H9 (cell line): ENCODE data around the gene RPL10A. TPM values are rescaled to one million over a fixed set of nuclear protein-coding genes. Genes with fewer than 3 reads are reported as not detected.

Experiments used
- DNase-seq: peaks from one replicate; pipeline ENCODE4 v3.0.0-alpha.2; 2017
- H2AFZ ChIP-seq: one replicate; pipeline ENCODE4 v1.6.1; 2013; ENCODE audit warnings: mild to moderate bottlenecking, low read length, control low read depth, moderate library complexity
- H2AK5ac ChIP-seq: 2 replicates; pipeline ENCODE4 v1.6.1; 2013; ENCODE audit warnings: low read length, control low read depth, mixed read lengths; ENCODE audit not compliant: insufficient read length
- H2BK120ac ChIP-seq: one replicate; pipeline ENCODE4 v1.6.1; 2013; ENCODE audit warnings: low read depth, mild to moderate bottlenecking, low read length, control low read depth, inconsistent platforms; ENCODE audit not compliant: poor library complexity, severe bottlenecking
- H2BK12ac ChIP-seq: 2 replicates; pipeline ENCODE4 v1.6.1; 2013; ENCODE audit warnings: low read length, control low read depth, mixed read lengths, low read depth; ENCODE audit not compliant: insufficient read length
- H2BK15ac ChIP-seq: 2 replicates; pipeline ENCODE4 v1.6.1; 2013; ENCODE audit warnings: low read depth, low read length, control low read depth
- H2BK20ac ChIP-seq: one replicate; pipeline ENCODE4 v1.6.1; 2013; ENCODE audit warnings: low read depth, mild to moderate bottlenecking, low read length, control low read depth, inconsistent platforms; ENCODE audit not compliant: poor library complexity, severe bottlenecking
- H2BK5ac ChIP-seq: 2 replicates; pipeline ENCODE4 v1.6.1; 2013; ENCODE audit warnings: low read length, control low read depth, mixed read lengths; ENCODE audit not compliant: insufficient read length
- H3K14ac ChIP-seq: 2 replicates; pipeline ENCODE4 v1.6.1; 2013; ENCODE audit warnings: low read length, control low read depth; ENCODE audit not compliant: insufficient read depth
- H3K18ac ChIP-seq: 2 replicates; pipeline ENCODE4 v1.6.1; 2013; ENCODE audit warnings: low read depth, mild to moderate bottlenecking, mixed read lengths, low read length, control low read depth; ENCODE audit not compliant: insufficient read length
- H3K23ac ChIP-seq: 2 replicates; pipeline ENCODE4 v1.6.1; 2013; ENCODE audit warnings: low read length, control low read depth, mixed read lengths, low read depth; ENCODE audit not compliant: insufficient read length
- H3K23me2 ChIP-seq: 2 replicates; pipeline ENCODE4 v1.6.1; 2013; ENCODE audit warnings: low read depth, mild to moderate bottlenecking, mixed read lengths, low read length, control low read depth; ENCODE audit not compliant: insufficient read length, poor library complexity, severe bottlenecking
- H3K27ac ChIP-seq: 2 replicates; pipeline ENCODE4 v1.5.1; 2013; ENCODE audit warnings: low read length, control low read depth, mixed read lengths, low read depth; ENCODE audit not compliant: insufficient read length
- H3K27me3 ChIP-seq: 2 replicates; pipeline ENCODE4 v1.6.1; 2013; ENCODE audit warnings: low read length, control low read depth, inconsistent platforms; ENCODE audit not compliant: insufficient read depth
- H3K4ac ChIP-seq: 2 replicates; pipeline ENCODE4 v1.6.1; 2013; ENCODE audit warnings: low read depth, mild to moderate bottlenecking, control low read depth, inconsistent platforms, low read length, moderate library complexity
- H3K4me1 ChIP-seq: 2 replicates; pipeline ENCODE4 v1.6.1; 2013; ENCODE audit warnings: low read length, control low read depth, inconsistent platforms; ENCODE audit not compliant: insufficient read depth
- H3K4me2 ChIP-seq: 2 replicates; pipeline ENCODE4 v1.6.1; 2013; ENCODE audit warnings: low read length, control low read depth, mixed read lengths; ENCODE audit not compliant: insufficient read length, insufficient read depth
- H3K56ac ChIP-seq: 2 replicates; pipeline ENCODE4 v1.6.1; 2013; ENCODE audit warnings: low read depth, mild to moderate bottlenecking, mixed read lengths, low read length, control low read depth; ENCODE audit not compliant: insufficient read length
- H3K79me1 ChIP-seq: 2 replicates; pipeline ENCODE4 v1.6.1; 2013; ENCODE audit warnings: low read depth, mild to moderate bottlenecking, moderate library complexity, low read length, control low read depth, inconsistent platforms; ENCODE audit not compliant: insufficient read depth, poor library complexity, severe bottlenecking
- H3K79me2 ChIP-seq: 2 replicates; pipeline ENCODE4 v1.6.1; 2013; ENCODE audit warnings: low read length, control low read depth, inconsistent platforms; ENCODE audit not compliant: insufficient read depth
- H3K9ac ChIP-seq: 2 replicates; pipeline ENCODE4 v1.6.1; 2013; ENCODE audit warnings: low read length, control low read depth, mixed read lengths; ENCODE audit not compliant: insufficient read length; ENCODE audit errors: extremely low read depth
- H3K9me3 ChIP-seq: one replicate; pipeline ENCODE4 v1.6.1; 2013; ENCODE audit warnings: low read depth, low read length, inconsistent platforms; ENCODE audit not compliant: control insufficient read depth
- H3T11ph ChIP-seq: one replicate; pipeline ENCODE4 v1.6.1; 2013; ENCODE audit warnings: mild to moderate bottlenecking, low read length, control low read depth, inconsistent platforms
- H4K20me1 ChIP-seq: one replicate; pipeline ENCODE4 v1.6.1; 2013; ENCODE audit not compliant: control insufficient read depth, insufficient read length, insufficient read depth
- H4K5ac ChIP-seq: 2 replicates; pipeline ENCODE4 v1.6.1; 2013; ENCODE audit warnings: low read depth, mild to moderate bottlenecking, mixed read lengths, low read length, control low read depth; ENCODE audit not compliant: insufficient read length
- H4K8ac ChIP-seq: replicated peaks from 2 replicates; pipeline ENCODE4 v1.6.1; 2013; ENCODE audit warnings: low read length, control low read depth, mixed read lengths, low read depth; ENCODE audit not compliant: insufficient read length
- H4K91ac ChIP-seq: 2 replicates; pipeline ENCODE4 v1.6.1; 2013; ENCODE audit warnings: low read depth, mild to moderate bottlenecking, moderate library complexity, mixed read lengths, low read length, control low read depth; ENCODE audit not compliant: insufficient read length
- H3K27ac Mint-ChIP-seq, 3 experiments: 2 replicates in 2 of 3; 3 replicates in 1 of 3; pipeline ENCODE4 v1.8.0; 2020 to 2021; ENCODE audit warnings: mixed read lengths in 3 of 3, mild to moderate bottlenecking in 1 of 3, moderate library complexity in 1 of 3
- H3K27me3 Mint-ChIP-seq: 2 replicates; pipeline ENCODE4 v1.8.0; 2021; ENCODE audit warnings: low read depth, mild to moderate bottlenecking, moderate library complexity, mixed read lengths
- H3K36me3 Mint-ChIP-seq, 3 experiments: 2 replicates in 2 of 3; 3 replicates in 1 of 3; pipeline ENCODE4 v1.8.0; 2020 to 2021; ENCODE audit warnings: low read depth in 3 of 3, mixed read lengths in 3 of 3; ENCODE audit not compliant: insufficient read depth in 1 of 3
- H3K4me1 Mint-ChIP-seq, 2 experiments: 2 replicates each; pipeline ENCODE4 v1.8.0; 2020; ENCODE audit warnings: mixed read lengths in 2 of 2
- H3K4me3 Mint-ChIP-seq, 2 experiments: 2 replicates in 1 of 2; 3 replicates in 1 of 2; pipeline ENCODE4 v1.8.0; 2020 to 2021; ENCODE audit warnings: mild to moderate bottlenecking in 2 of 2, mixed read lengths in 2 of 2, moderate library complexity in 1 of 2
- H3K9me3 Mint-ChIP-seq, 2 experiments: 2 replicates in 1 of 2; 3 replicates in 1 of 2; pipeline ENCODE4 v1.8.0; 2020; ENCODE audit warnings: mild to moderate bottlenecking in 2 of 2, mixed read lengths in 2 of 2, moderate library complexity in 1 of 2
- CTCF ChIP-seq: fragments of 200-600 bp; sonication (generic); conservative IDR thresholded peaks from 3 replicates; pipeline ENCODE4 v1.8.0; 2021; ENCODE audit warnings: antibody characterized with exemption, mild to moderate bottlenecking
- WGBS: extraction: QIAGEN DNeasy Blood & Tissue Kit; methylation state at CpG from one replicate; pipeline ENCODE4 v1.1.7; 2013; ENCODE audit warnings: missing lambda C conversion rate, low lambda C conversion rate, mixed read lengths; ENCODE audit not compliant: insufficient read length; ENCODE audit errors: extremely low coverage; 5-methylcytosine and 5-hydroxymethylcytosine counted together
- total RNA-seq: library from RNA; stranded (reverse); gene quantifications from 2 replicates; pipeline ENCODE4 v1.2.1, GENCODE V29; 2021

RPL10A gene
- total RNA-seq, 1 experiment from 2014 or later, result 1,830 TPM

DNA sequence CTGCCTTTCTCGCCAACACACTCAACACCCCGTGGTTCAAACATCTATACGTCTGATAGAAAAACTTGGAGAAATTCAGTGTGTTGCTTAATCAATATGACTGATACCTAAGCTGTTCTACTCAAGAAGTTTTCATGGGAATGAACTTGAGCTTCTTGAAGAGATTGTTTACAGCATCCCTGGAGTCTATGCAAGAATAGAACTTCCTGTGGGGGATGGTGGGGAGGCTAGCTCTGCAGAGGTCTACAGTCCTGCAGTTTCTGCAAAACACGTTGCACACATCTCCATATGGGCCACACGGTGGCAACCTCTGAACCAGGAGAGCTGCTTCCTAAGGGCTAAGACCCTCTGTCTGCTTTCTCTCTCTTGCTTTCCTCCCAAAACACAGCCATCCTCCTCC, 48.8 kb upstream of the RPL10A start:
- no peak overlapping the region for H3K4me2 ChIP-seq
- H2AK5ac ChIP-seq, result no peak overlapping the region

More for the DNA sequence above, 48.8 kb upstream of the RPL10A start:
- Histone ChIP-seq H2BK120ac (no peak overlapping the region), H3K23me2 (no peaks in the 10 kb centered on the region), H3K79me2 (no peaks in the 10 kb centered on the region), H4K91ac (no peak overlapping the region), H3K18ac (no peak overlapping the region), H2AFZ (no peak overlapping the region), H3K79me1 (no peaks in the 10 kb centered on the region), H3K9me3 (no peaks in the 10 kb centered on the region), H3K23ac (no peak overlapping the region), H3K4me1 (peaks cover 10% of the 10 kb centered on the region; the same call in 1 of the 2 replicates), H4K8ac (no peak overlapping the region), H2BK5ac (no peak overlapping the region), H3K14ac (no peak overlapping the region), H2BK20ac (no peak overlapping the region), H4K5ac (no peak overlapping the region), H3K9ac (no peak overlapping the region), H2BK15ac (no peak overlapping the region), H2BK12ac (no peak overlapping the region), H3K27me3 (no peaks in the 10 kb centered on the region), H4K20me1 (no peaks in the 10 kb centered on the region), H3T11ph (no peak overlapping the region), H3K27ac (no peak overlapping the region), H3K56ac (no peak overlapping the region), H3K4ac (no peak overlapping the region)
- WGBS, result no CpG with 5 or more reads among the region's 5 CpGs
- Mint-ChIP-seq H3K9me3 (no peaks in the 10 kb centered on the region), H3K27me3 (no peaks in the 10 kb centered on the region), H3K27ac (no peak overlapping the region), H3K4me3 (no peak overlapping the region), H3K36me3 (peaks cover 2 to 8% (median 4%) of the 10 kb centered on the region in 3 experiments; a peak in 5 of 7 replicates), H3K4me1 (peaks cover 18 to 21% of the 10 kb centered on the region in 2 experiments)
- DNase-seq, result no peak
- TF ChIP-seq CTCF, result peak; percentile 45; the same call in 2 of the 3 replicates
